ENCODE results near the gene MYOF.

The MYOF gene

DNA sequence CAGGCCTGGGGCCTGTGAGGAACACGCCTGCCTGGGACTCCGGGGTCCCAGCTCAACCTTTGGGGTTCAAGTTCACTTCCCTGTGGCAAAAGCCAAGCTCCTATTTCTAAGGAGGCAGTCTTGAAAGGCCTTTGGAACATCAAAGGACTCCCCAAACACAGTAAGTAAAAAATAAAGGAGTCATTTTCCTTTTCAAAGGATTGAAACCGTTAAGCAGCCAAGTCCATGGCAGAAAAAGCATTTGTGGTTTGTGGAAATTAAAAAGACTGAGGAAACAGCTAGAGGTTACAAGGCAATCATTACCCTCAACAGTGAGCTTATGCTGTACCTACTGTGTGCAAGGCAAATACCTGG is 200.8 kb downstream of the MYOF start:
- no peak for DNase-seq

DNA sequence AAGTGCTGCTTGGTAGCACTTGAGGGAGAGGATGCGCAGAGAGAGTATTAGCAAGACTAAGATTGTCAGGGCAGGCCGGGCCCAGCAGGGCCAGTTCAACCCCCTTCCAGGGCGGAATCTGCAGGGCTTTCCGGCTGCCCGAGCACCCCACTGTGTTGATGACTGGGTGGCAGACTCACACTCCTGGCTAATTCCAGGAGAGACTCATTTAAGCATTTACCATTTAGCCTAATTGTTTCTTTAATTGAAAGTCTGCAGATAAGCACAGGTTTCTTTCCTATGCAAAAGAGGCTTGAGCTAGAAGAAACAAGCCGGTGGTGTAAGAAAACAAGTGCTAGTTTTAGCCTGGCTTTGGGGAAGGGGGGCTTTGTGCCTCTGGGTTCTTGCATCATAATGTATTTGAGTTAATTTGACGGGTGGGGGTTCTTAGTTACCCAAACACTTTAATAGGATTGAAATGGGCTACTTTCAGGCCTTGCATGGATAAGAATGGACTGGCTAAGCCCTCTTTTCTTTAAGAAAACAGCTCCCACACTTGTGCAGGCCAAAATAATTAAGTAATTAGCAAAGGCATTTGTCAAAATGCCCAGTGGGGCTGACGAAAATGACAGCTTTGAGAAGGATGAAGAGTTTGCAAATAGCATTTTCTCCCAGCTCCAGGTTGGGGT is 201.3 kb downstream of the MYOF start:
- no peak for DNase-seq

DNA sequence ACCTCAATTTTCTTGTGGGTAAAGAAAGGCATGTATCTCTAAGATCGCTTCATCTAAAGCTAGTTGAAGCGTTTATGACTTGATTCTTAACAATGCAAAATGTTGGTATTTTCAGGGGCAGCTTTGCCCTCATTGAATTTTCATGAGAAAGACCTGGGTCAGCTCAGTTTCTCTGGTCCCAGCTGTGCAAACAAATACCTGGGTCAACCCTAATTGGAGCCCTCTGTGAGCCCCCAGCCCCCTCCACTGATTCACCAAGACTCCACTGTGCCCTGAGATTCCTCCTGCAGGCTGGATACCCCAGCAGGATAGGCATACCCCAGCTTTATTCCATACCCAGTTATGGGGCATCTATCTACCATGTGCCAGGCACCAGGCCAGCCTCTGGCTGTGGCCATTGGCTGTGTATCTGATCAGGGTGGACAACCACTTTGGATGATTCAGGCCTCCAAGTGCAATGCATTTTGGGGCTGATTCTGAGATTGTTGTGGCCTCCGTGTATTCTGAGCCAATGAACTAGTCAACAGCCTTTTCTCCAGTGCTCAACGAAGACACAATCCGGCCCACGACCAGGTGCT is 201.9 kb downstream of the MYOF start:
- no peak for DNase-seq

GRCh38 chr10:93277360-93277759 is 204.8 kb downstream of the MYOF start:
- DNase-seq = no peak

GRCh38 chr10:93274419-93274818 is 207.7 kb downstream of the MYOF start:
- DNase-seq = no peak

DNA sequence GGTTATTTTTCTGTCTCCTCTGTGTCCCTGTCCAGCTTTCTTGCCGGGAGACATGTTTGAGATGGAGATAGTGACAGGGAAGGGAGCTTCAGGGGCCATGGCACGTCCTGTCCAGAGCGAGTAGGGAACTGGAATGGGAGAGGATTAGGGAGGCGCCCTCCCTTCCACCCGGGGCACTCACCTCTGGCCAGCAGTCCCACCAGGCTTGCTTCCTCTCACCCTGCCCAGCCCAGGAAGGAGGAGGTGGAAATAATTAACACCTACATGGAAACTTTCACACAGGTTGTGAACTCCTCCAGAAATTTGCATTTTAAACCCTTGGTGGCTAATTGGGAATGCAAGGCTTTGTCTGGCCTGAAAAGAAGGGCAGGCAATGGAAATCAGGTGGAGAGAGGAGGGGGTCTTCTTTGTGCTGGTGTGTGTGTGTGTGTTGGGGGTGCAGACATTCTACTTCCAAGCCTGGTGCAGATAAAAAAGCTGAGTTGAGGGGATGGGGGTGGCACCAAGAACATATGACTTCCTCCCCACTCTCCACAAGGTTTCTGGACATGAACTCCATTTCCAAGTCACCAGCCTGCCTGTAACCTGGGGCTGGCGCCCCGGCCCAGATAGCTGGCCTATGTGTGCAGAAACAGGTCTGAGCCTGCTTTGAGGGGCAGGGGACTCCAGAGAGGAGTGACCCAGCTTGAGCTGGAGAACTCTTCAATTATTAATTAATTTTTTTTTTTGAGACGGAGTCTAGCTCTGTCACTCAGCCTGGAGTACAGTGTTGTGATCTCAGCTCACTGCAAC is 209.1 kb downstream of the MYOF start:
- no peak for DNase-seq

DNA sequence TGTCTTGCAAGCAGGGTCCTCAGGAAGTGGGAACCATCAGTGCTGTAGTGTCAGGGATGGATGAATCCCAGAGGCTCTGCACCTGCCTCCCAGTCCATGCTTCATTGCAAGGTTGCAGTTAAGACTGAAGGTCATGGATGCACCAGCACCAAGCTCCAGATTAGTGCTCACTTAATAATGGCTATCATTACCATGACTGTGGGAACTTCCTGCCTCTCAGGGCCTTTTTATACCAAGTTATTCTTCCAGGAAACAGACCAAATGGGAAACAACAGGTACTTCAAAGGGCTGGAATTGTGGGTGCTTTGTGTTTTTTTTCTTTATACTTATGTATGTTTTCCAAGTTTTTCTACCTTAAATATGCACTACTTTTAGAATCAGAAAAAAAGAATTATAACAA is 210.8 kb downstream of the MYOF start:
- DNase-seq = no peak

GRCh38 chr10:93269281-93269680 is 212.9 kb downstream of the MYOF start:
- DNase-seq = no peak

DNA sequence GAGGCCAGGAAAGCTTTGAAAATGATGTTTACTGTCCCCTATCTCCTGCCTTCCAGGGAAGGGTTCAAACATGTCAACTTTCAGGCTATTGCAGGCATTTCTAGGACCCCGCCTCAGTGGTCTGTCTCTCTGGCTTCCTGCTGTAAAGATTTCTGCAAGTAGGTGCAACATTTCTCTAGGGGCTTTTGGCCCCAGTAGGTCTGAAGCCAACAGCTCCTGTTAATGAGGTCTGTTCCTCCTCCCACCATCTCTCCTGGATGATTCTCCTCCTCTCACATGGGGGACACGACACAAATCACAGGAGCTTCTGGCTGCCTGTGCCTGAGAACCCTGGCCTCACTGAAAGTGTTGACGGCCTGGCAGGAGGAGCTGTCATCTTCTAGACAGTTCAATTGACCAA is 214.1 kb downstream of the MYOF start:
- DNase-seq = no peak

DNA sequence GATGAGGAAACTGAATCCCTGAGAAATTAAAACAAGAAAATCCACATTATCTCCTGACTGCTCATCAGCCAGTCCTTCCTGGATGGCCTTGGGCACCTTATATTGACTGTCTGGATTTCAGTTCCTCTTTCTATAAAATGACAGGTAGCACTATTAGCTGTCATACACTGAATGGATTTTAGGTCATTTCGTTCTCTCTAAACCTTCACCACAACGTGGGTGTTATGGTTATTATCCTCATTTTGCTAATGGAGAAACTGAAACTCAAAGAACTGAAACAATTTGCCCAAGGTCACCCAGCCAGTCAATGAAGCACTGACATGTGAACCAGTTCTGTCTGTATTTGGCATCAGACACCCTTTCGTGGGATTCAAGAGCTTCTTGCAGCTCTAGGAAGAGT is 214.6 kb downstream of the MYOF start:
- DNase-seq = no peak

DNA sequence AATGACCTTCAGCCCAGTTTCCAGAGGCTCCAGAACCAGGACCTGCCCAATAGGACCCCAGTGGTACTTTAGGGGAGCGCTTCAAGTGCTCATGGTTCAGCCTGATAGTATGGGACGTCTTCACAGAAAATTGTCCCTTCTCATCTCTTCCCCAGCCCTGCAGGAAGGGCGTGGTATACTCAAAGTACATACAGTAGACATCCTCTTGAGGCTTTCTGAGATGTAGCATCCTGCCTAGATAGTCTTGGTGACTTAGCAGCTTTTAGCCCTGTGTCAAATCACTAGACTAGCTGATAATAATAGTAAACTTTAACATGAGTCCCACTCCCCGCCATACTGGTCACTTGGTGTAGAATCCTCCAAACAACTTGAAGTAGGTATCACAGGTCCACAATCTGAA is 215.3 kb downstream of the MYOF start:
- no peak for DNase-seq

GRCh38 chr10:93261961-93262610 is 220.0 kb downstream of the MYOF start:
- DNase-seq = no peak

GRCh38 chr10:93261089-93261488 is 221.0 kb downstream of the MYOF start:
- no peak for DNase-seq

DNA sequence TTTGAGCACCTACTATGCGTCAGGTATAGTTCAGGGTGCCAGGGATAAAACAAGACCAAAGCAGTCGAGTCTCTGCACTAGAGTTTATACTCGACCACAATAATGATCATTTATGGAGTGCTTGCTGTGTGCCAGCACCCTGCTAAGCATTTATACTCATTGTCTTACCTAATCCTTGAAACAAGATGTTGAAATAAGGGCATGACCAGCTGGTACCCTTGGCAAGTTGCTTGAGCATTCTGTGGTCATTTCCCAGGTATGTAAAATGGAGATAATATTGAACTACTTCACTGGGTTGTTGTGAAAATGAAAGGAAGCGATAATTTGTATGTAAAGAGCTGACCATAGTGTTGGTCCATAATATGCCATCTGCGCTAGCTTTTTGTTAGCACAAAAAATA is 223.0 kb downstream of the MYOF start:
- DNase-seq = no peak

All from SIG-M5 (cell line).